ENCODE data around the gene PRDM13. TPM values are rescaled to one million over a fixed set of nuclear protein-coding genes. Genes with fewer than 3 reads are reported as not detected.

The PRDM13 gene
- total and polyA plus RNA-seq, 2 of the 8 experiments (the other 6 are each of a cell fraction or from before 2014, with no cell fraction given), result 0.05 to 0.09 TPM

- TF ChIP-seq GTF2F1 (IDR thresholded peaks at IDR 0.05; ENCODE audit: borderline replicate concordance, low read depth, low read length), result no peak
- no peak for TF ChIP-seq POLR2A (IDR thresholded peaks at IDR 0.05; ENCODE audit: control extremely low read depth in 1 of 2, low read depth in 2 of 2, low read length in 2 of 2)
- no peak for TF ChIP-seq GABPA (IDR thresholded peaks at IDR 0.05; ENCODE audit: borderline replicate concordance, insufficient read depth, low read length)
- no peak for TF ChIP-seq EGR1 (IDR thresholded peaks at IDR 0.05; ENCODE audit: borderline replicate concordance, low read depth, low read length)
- TF ChIP-seq RAD21 (IDR thresholded peaks at IDR 0.05 in 1 of 2, conservative IDR thresholded peaks at IDR 0.05 in 1 of 2; ENCODE audit: low read depth in 2 of 2, low read length in 2 of 2), result 0 out of 4 replicates have a peak, but pooled peaks of 1 of the 2 experiments have one; percentile 2
- no peak for TF ChIP-seq TBP (IDR thresholded peaks at IDR 0.05; ENCODE audit: low read depth, low read length)
- no peak for TF ChIP-seq CBX5 (IDR thresholded peaks at IDR 0.05; ENCODE audit: low read depth, low read length)
- no peak for TF ChIP-seq SIN3A (conservative IDR thresholded peaks at IDR 0.05 in 1 of 2, IDR thresholded peaks at IDR 0.05 in 1 of 2; ENCODE audit: low read depth in 1 of 2, low read length in 2 of 2)
- TF ChIP-seq SP4 (IDR thresholded peaks at IDR 0.05; ENCODE audit: low read length), result no peak
- no peak for TF ChIP-seq FOSL1 (IDR thresholded peaks at IDR 0.05; ENCODE audit: insufficient read depth, low read depth, low read length)
- no peak for TF ChIP-seq RBBP5 (IDR thresholded peaks at IDR 0.05; ENCODE audit: borderline replicate concordance, low read depth, low read length)
- TF ChIP-seq SAP30 (IDR thresholded peaks at IDR 0.05; ENCODE audit: insufficient read depth, insufficient replicate concordance, low read length), result no peak
- peak; percentile 84 for TF ChIP-seq RNF2 (IDR thresholded peaks at IDR 0.05; ENCODE audit: borderline replicate concordance, low read depth, low read length, missing control alignments, poor library complexity, severe bottlenecking)
- no peak for TF ChIP-seq POU5F1 (IDR thresholded peaks at IDR 0.05; ENCODE audit: low read depth, low read length)
- no peak for TF ChIP-seq SP2 (IDR thresholded peaks at IDR 0.05; ENCODE audit: low read length)
- TF ChIP-seq BACH1 (IDR thresholded peaks at IDR 0.05; ENCODE audit: low read length), result no peak
- TF ChIP-seq CEBPB (IDR thresholded peaks at IDR 0.05; ENCODE audit: low read depth, low read length), result peak; percentile 52; the same call in 1 of the 2 replicates
- TF ChIP-seq NANOG (IDR thresholded peaks at IDR 0.05; ENCODE audit: insufficient read depth, low read depth, low read length, poor library complexity, severe bottlenecking), result no peak
- TF ChIP-seq ATF2 (IDR thresholded peaks at IDR 0.05; ENCODE audit: low read length), result no peak
- TF ChIP-seq BCL11A (IDR thresholded peaks at IDR 0.05; ENCODE audit: low read depth in 2 of 2, low read length in 2 of 2), result no peak
- no peak for TF ChIP-seq MAFK (IDR thresholded peaks at IDR 0.05; ENCODE audit: low read depth, low read length)
These were observed 15.6 kb upstream of the PRDM13 start (continued) for GRCh38 chr6:99590728-99591672.
